ENCODE measurements around the gene AKR1B1. TPM values are rescaled to one million over a fixed set of nuclear protein-coding genes. Genes with fewer than 3 reads are reported as not detected.

The AKR1B1 gene
- total and polyA plus RNA-seq, 2 of the 13 experiments (the other 11 are each of a cell fraction or from before 2014, with no cell fraction given) = 89.9 to 133 TPM

GRCh38 chr7:134476044-134476443 lies 17.1 kb upstream of the AKR1B1 start:
- no peak overlapping the region for H3K9ac ChIP-seq (ENCODE audit: insufficient read depth, low read depth, low read length)
- intact Hi-C loops (cut with micrococcal nuclease; ENCODE audit: unreplicated experiment) = no loop called here
- ATAC-seq = no peak
- H3K27ac ChIP-seq (ENCODE audit: extremely low read length, insufficient read depth, low read length) = no peak overlapping the region
- no peak for DNase-seq (ENCODE audit: low spot score)
- no peak overlapping the region for H2AFZ ChIP-seq (ENCODE audit: low read length)
- H3K36me3 ChIP-seq (replicated peaks in 1 of 2; ENCODE audit: control insufficient read depth in 1 of 2, insufficient read depth in 2 of 2, low read length in 2 of 2) = no peaks in the 10 kb centered on the region
- BruUV-seq (replicated peaks) = no TSS peak
- no peak overlapping the region for H3K4me3 ChIP-seq (replicated peaks in 1 of 3; ENCODE audit: insufficient read depth in 1 of 3, low read depth in 2 of 3, low read length in 3 of 3)
- no peak overlapping the region for H3K4me2 ChIP-seq (ENCODE audit: low read depth, low read length)
- no peak for TF ChIP-seq SSRP1 (CRISPR knock-in tag; IDR thresholded peaks at IDR 0.05)
- POLR2A ChIA-PET = no interaction called here
- no peaks in the 10 kb centered on the region for H3K27me3 ChIP-seq (ENCODE audit: control insufficient read depth in 1 of 2, insufficient read depth in 2 of 2, low read length in 2 of 2)
- no peak for FAIRE-seq
- H4K20me1 ChIP-seq (ENCODE audit: insufficient read depth, low read length) = no peaks in the 10 kb centered on the region
- H3K9me3 ChIP-seq (ENCODE audit: low read length) = no peaks in the 10 kb centered on the region
- in situ Hi-C loops (cut with HindIII; ENCODE audit: extremely low pct_ligation_motif_present, low pct_unique_long_range_greater_than_20kb) = no loop called here
- H3K79me2 ChIP-seq (ENCODE audit: insufficient read depth, low read length) = no peaks in the 10 kb centered on the region
- H3K4me1 ChIP-seq (ENCODE audit: insufficient read depth, low read length) = peaks cover 8% of the 10 kb centered on the region
- CTCF ChIA-PET (ENCODE audit: low intra/inter-chr PET ratio, low total read pairs) = no interaction called here

- FAIRE-seq (no peak), DNase-seq (ENCODE audit: low spot score) (no peak), ATAC-seq (no peak)
- in situ Hi-C loops (cut with HindIII; ENCODE audit: extremely low pct_ligation_motif_present, low pct_unique_long_range_greater_than_20kb) (no loop called here), intact Hi-C loops (cut with micrococcal nuclease; ENCODE audit: unreplicated experiment) (no loop called here)
- no peak overlapping the region for H2AFZ ChIP-seq (ENCODE audit: low read length)
- no peak overlapping the region for H3K4me3 ChIP-seq (replicated peaks in 1 of 3; ENCODE audit: insufficient read depth in 1 of 3, low read depth in 2 of 3, low read length in 3 of 3)
- no peak overlapping the region for H3K4me2 ChIP-seq (ENCODE audit: low read depth, low read length)
- no peaks in the 10 kb centered on the region for H3K9me3 ChIP-seq (ENCODE audit: low read length)
- H3K4me1 ChIP-seq (ENCODE audit: insufficient read depth, low read length) = peaks cover 5% of the 10 kb centered on the region; the same call in 1 of the 2 replicates
- no peaks in the 10 kb centered on the region for H4K20me1 ChIP-seq (ENCODE audit: insufficient read depth, low read length)
- no peaks in the 10 kb centered on the region for H3K79me2 ChIP-seq (ENCODE audit: insufficient read depth, low read length)
- BruUV-seq (replicated peaks) = no TSS peak
- H3K9ac ChIP-seq (ENCODE audit: insufficient read depth, low read depth, low read length) = no peak overlapping the region
- POLR2A ChIA-PET = no interaction called here
- 0% methylated on average over 1 of the region's 1 CpG for WGBS (ENCODE audit: low lambda C conversion rate)
- CTCF ChIA-PET (ENCODE audit: low intra/inter-chr PET ratio, low total read pairs) = no interaction called here
- no peak overlapping the region for H3K27ac ChIP-seq (ENCODE audit: extremely low read length, insufficient read depth, low read length)
- H3K27me3 ChIP-seq (ENCODE audit: control insufficient read depth in 1 of 2, insufficient read depth in 2 of 2, low read length in 2 of 2) = no peaks in the 10 kb centered on the region
- no peaks in the 10 kb centered on the region for H3K36me3 ChIP-seq (replicated peaks in 1 of 2; ENCODE audit: control insufficient read depth in 1 of 2, insufficient read depth in 2 of 2, low read length in 2 of 2)
- TF ChIP-seq CEBPB (IDR thresholded peaks at IDR 0.05; ENCODE audit: borderline replicate concordance, low read depth, low read length) (no peak), RARA (CRISPR knock-in tag; IDR thresholded peaks at IDR 0.05) (no peak), CBX1 (IDR thresholded peaks at IDR 0.05; ENCODE audit: low read depth) (no peak), AKNA (CRISPR knock-in tag; IDR thresholded peaks at IDR 0.05; ENCODE audit: borderline replicate concordance) (no peak), FOXK2 (IDR thresholded peaks at IDR 0.05) (no peak), GPBP1L1 (CRISPR knock-in tag; IDR thresholded peaks at IDR 0.05) (no peak), SUZ12 (IDR thresholded peaks at IDR 0.05; ENCODE audit: low read depth, low read length) (no peak), AGO2 (optimal IDR thresholded peaks at IDR 0.05; ENCODE audit: low read depth, low read length) (no peak), ZBTB7B (CRISPR knock-in tag; IDR thresholded peaks at IDR 0.05) (no peak), HHEX (CRISPR knock-in tag; IDR thresholded peaks at IDR 0.05) (no peak), KMT2B (CRISPR knock-in tag; IDR thresholded peaks at IDR 0.05) (no peak), HMG20B (CRISPR knock-in tag; conservative IDR thresholded peaks at IDR 0.05) (no peak), NRL (CRISPR knock-in tag; IDR thresholded peaks at IDR 0.05; ENCODE audit: borderline replicate concordance) (no peak), MYPOP (CRISPR knock-in tag; IDR thresholded peaks at IDR 0.05) (no peak)
Observed at GRCh38 chr7:134474828-134475227, 15.9 kb upstream of the AKR1B1 start.

All from HepG2 (cell line).